Naive thymus-derived CD8-positive, alpha-beta T cell (primary cell): Measurements from ENCODE around the gene SPECC1L. TPM values are rescaled to one million over a fixed set of nuclear protein-coding genes. Genes with fewer than 3 reads are reported as not detected.

Experiments
- ATAC-seq, 2 donors: fragments of 150-1000 bp; cut with Tn5 transposase in 1 of 2; sonication (Bioruptor Pico), chemical (Tn5 transposase) in 1 of 2; 1 replicate in 1 of 2; 2 replicates in 1 of 2; pipeline ENCODE4 v1.10.0; 2021; ENCODE audit warnings: mild to moderate bottlenecking in 2 of 2, moderate library complexity in 2 of 2
- POLR2A ChIA-PET: fragments of 350-600 bp; sonication (Branson Sonifier 250); formaldehyde crosslinking; loops from one replicate; lab custom pipeline; 2021; ENCODE audit warnings: antibody characterized with exemption; lab: Charles Lee
- DNase-seq, 10 donors: peaks; one replicate each; pipeline versions ENCODE4 v3.0.0 to v3.0.0-alpha.2; 2020 to 2022
- H3K27ac Mint-ChIP-seq, 10 donors: one replicate each; pipeline ENCODE4 v1.8.0; 2020 to 2022; ENCODE audit warnings: mild to moderate bottlenecking in 10 of 10, mixed read lengths in 10 of 10, moderate library complexity in 4 of 10, inconsistent platforms in 1 of 10
- H3K27me3 Mint-ChIP-seq, 5 donors: one replicate each; pipeline ENCODE4 v1.8.0; 2021 to 2022; ENCODE audit warnings: mixed read lengths in 5 of 5
- H3K36me3 Mint-ChIP-seq, 3 donors: one replicate each; pipeline ENCODE4 v1.8.0; 2020 to 2022; ENCODE audit warnings: mixed read lengths in 3 of 3, mild to moderate bottlenecking in 2 of 3, inconsistent platforms in 1 of 3
- H3K4me1 Mint-ChIP-seq, 4 donors: one replicate each; pipeline ENCODE4 v1.8.0; 2021 to 2022; ENCODE audit warnings: mixed read lengths in 4 of 4
- H3K4me3 Mint-ChIP-seq, 10 donors: one replicate each; pipeline ENCODE4 v1.8.0; 2020 to 2022; ENCODE audit warnings: mild to moderate bottlenecking in 10 of 10, mixed read lengths in 10 of 10, moderate library complexity in 6 of 10, inconsistent platforms in 1 of 10
- H3K9me3 Mint-ChIP-seq, 9 donors: one replicate each; pipeline ENCODE4 v1.8.0; 2020 to 2022; ENCODE audit warnings: mixed read lengths in 9 of 9, mild to moderate bottlenecking in 3 of 9, inconsistent platforms in 1 of 9, moderate library complexity in 1 of 9
- polyA plus RNA-seq, 3 donors: library from polyadenylated mRNA; unstranded; fragments of 300-500 nt; fragmentation: Illumina TruSeq; gene quantifications; one replicate each; pipeline ENCODE4 v1.2.3, GENCODE V29; 2021
- total RNA-seq, 8 experiments: library from RNA in 2 of 8; stranded (reverse) in 2 of 8; gene quantifications; one replicate each; pipeline ENCODE4 v1.2.3 and lab custom pipeline; 2021 to 2026

The SPECC1L gene
- total and polyA plus RNA-seq, 5 experiments from 2014 or later, result 6.6 to 71.4 (median 16.6) TPM

- Mint-ChIP-seq H3K4me3 (no peak overlapping the region), H3K27me3 (no peaks in the 10 kb centered on the region), H3K27ac (no peak overlapping the region), H3K4me1 (peaks cover 6 to 18% (median 10%) of the 10 kb centered on the region in 4 donors), H3K9me3 (no peaks in the 10 kb centered on the region), H3K36me3 (peaks cover 0 to 36% (median 3%) of the 10 kb centered on the region in 3 donors)
- no peak for DNase-seq
- POLR2A ChIA-PET, result no interaction called here
- ATAC-seq, result no peak
These were observed 119.0 kb downstream of the SPECC1L start for GRCh38 chr22:24389680-24390079.

DNA sequence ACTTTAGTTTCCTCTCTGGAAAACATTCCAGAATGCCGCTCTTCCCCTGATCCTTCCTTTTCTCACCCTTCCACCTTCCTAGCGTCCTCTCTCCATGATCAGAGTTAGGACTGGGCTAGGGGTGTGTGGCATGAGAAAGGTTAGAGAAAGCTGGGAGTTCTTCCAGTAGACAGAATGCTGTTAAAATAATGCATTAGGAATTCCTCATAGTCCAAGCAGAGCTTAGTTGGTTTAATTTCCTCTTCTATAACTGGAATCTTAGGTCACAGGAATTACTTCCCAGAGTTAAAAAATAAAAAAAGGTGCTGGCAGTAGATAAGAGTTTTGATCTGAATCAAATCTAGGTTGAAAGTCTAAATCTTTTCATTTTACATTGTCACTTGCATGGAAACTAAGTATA lies 119.5 kb downstream of the SPECC1L start:
- no peaks in the 10 kb centered on the region for H3K9me3 Mint-ChIP-seq
- no peaks in the 10 kb centered on the region for H3K27me3 Mint-ChIP-seq
- ATAC-seq (no peak), DNase-seq (no peak)
- H3K27ac Mint-ChIP-seq, result peak overlapping the region in 1 of 10 donors; percentile 26
- POLR2A ChIA-PET, result no interaction called here
- no peak overlapping the region for H3K4me3 Mint-ChIP-seq
- H3K4me1 Mint-ChIP-seq, result peaks cover 6 to 18% (median 10%) of the 10 kb centered on the region in 4 donors
- peaks cover 0 to 40% (median 5%) of the 10 kb centered on the region in 3 donors for H3K36me3 Mint-ChIP-seq

GRCh38 chr22:24390576-24390975 lies 119.9 kb downstream of the SPECC1L start:
- Mint-ChIP-seq H3K36me3 (peaks cover 0 to 40% (median 6%) of the 10 kb centered on the region in 3 donors), H3K27me3 (no peaks in the 10 kb centered on the region), H3K4me3 (no peak overlapping the region), H3K27ac (no peak overlapping the region), H3K9me3 (no peaks in the 10 kb centered on the region), H3K4me1 (peaks cover 6 to 18% (median 10%) of the 10 kb centered on the region in 4 donors)
- DNase-seq (no peak), ATAC-seq (no peak)
- POLR2A ChIA-PET, result interaction anchor here (0.7 kb wide), 1 partner anchor 27 kb away, joined by 3 read pairs; no protein-coding TSS in a partner anchor

GRCh38 chr22:24391836-24392217 lies 121.2 kb downstream of the SPECC1L start:
- Mint-ChIP-seq H3K4me3 (no peak overlapping the region), H3K27ac (peak overlapping the region in 2 of 10 donors; percentile 12 to 52), H3K27me3 (no peaks in the 10 kb centered on the region), H3K4me1 (peaks cover 6 to 18% (median 10%) of the 10 kb centered on the region in 4 donors), H3K36me3 (peaks cover 0 to 47% (median 9%) of the 10 kb centered on the region in 3 donors), H3K9me3 (no peaks in the 10 kb centered on the region)
- POLR2A ChIA-PET, result interaction anchor here (0.6 kb wide), 1 partner anchor 166 kb away, joined by 3 read pairs; no protein-coding TSS in a partner anchor
- DNase-seq, result no peak
- ATAC-seq, result no peak

GRCh38 chr22:24392218-24392931 lies 121.7 kb downstream of the SPECC1L start:
- peaks cover 0 to 52% (median 6%) of the 10 kb centered on the region in 3 donors for H3K36me3 Mint-ChIP-seq
- H3K4me3 Mint-ChIP-seq, result no peak overlapping the region
- POLR2A ChIA-PET, result interaction anchor here (0.6 kb wide), 1 partner anchor 165 kb away, joined by 3 read pairs; no protein-coding TSS in a partner anchor
- no peaks in the 10 kb centered on the region for H3K9me3 Mint-ChIP-seq
- ATAC-seq (no peak), DNase-seq (no peak)
- peak overlapping the region in 2 of 10 donors; percentile 12 to 13 for H3K27ac Mint-ChIP-seq
- H3K27me3 Mint-ChIP-seq, result no peaks in the 10 kb centered on the region
- peaks cover 6 to 18% (median 10%) of the 10 kb centered on the region in 4 donors for H3K4me1 Mint-ChIP-seq

DNA sequence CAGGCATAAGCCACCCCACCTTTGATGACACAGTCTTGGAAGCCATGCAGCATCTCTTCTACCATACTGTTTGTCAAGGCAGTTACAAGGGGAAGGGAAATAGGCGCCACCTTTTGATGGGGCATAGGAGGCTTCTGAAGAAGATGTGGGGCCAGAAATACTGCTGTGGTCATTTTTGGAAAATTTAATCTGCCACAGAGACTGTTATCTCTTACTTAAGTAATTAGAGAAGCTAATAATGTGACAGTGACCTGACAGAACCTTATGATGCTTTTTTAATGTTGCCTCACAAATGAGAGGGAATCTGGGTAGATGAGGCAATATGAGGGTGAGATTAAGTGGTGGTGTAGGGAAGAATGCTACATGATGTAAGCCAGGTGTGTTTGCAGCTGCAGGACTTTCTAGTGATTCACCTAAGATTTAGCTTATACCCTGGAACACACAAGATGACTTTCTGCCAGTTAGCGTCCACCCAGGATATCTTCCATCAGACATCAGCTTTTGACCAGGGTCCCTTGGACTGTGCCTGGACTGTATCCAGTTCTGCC lies 122.5 kb downstream of the SPECC1L start:
- Mint-ChIP-seq H3K4me1 (peaks cover 6 to 18% (median 10%) of the 10 kb centered on the region in 4 donors), H3K27me3 (no peaks in the 10 kb centered on the region), H3K36me3 (peaks cover 0 to 58% (median 6%) of the 10 kb centered on the region in 3 donors), H3K27ac (peak overlapping the region in 2 of 10 donors; percentile 9 to 13), H3K4me3 (no peak overlapping the region), H3K9me3 (no peaks in the 10 kb centered on the region)
- ATAC-seq (no peak), DNase-seq (no peak)
- POLR2A ChIA-PET, result interaction anchor here (1.1 kb wide), 1 partner anchor 10 kb away, joined by 3 read pairs; no protein-coding TSS in a partner anchor

DNA sequence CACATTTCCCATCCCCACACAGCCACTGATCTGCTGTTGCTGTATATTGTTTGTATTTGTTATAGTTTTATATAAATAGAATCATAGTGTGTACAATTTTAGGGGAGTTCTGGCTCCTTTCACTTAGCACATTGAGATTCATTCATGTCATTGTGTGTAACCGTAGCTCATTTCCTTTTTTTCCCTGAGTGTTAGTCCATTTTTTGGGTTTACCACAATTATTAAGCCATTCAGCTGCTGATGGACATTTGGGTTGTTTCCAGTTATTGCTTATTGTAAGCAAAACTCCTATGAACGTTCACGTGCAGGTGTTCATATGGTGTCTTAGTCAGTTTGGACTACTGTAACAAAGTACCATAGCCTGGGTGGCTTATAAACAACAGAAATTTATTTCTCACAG lies 123.2 kb downstream of the SPECC1L start:
- Mint-ChIP-seq H3K9me3 (no peaks in the 10 kb centered on the region), H3K4me3 (no peak overlapping the region), H3K4me1 (peaks cover 6 to 18% (median 11%) of the 10 kb centered on the region in 4 donors), H3K36me3 (peaks cover 0 to 62% (median 6%) of the 10 kb centered on the region in 3 donors), H3K27me3 (no peaks in the 10 kb centered on the region), H3K27ac (peak overlapping the region in 2 of 10 donors; percentile 19 to 35)
- ATAC-seq, result no peak
- DNase-seq, result no peak
- POLR2A ChIA-PET, result interaction anchor here (1.1 kb wide), 1 partner anchor 9 kb away, joined by 3 read pairs; no protein-coding TSS in a partner anchor

- ATAC-seq (no peak), DNase-seq (no peak)
- peaks cover 0 to 63% (median 6%) of the 10 kb centered on the region in 3 donors for H3K36me3 Mint-ChIP-seq
- H3K27me3 Mint-ChIP-seq, result no peaks in the 10 kb centered on the region
- POLR2A ChIA-PET, result interaction anchor here (0.6 to 1.1 kb wide), 2 partner anchors 9 to 718 kb away, joined by 3 read pairs; no protein-coding TSS in a partner anchor
- no peak overlapping the region for H3K4me3 Mint-ChIP-seq
- peaks cover 6 to 18% (median 11%) of the 10 kb centered on the region in 4 donors for H3K4me1 Mint-ChIP-seq
- H3K9me3 Mint-ChIP-seq, result no peaks in the 10 kb centered on the region
- H3K27ac Mint-ChIP-seq, result peak overlapping the region in 1 of 10 donors; percentile 19
These were observed 123.6 kb downstream of the SPECC1L start for GRCh38 chr22:24394254-24394653.

GRCh38 chr22:24398409-24398808 lies 127.8 kb downstream of the SPECC1L start:
- Mint-ChIP-seq H3K4me1 (peaks cover 0 to 24% (median 2%) of the 10 kb centered on the region in 4 donors), H3K27ac (peak overlapping the region in 5 of 10 donors; percentile 31 to 68 (median 38)), H3K36me3 (peaks cover 0 to 71% (median 9%) of the 10 kb centered on the region in 3 donors), H3K27me3 (no peaks in the 10 kb centered on the region), H3K9me3 (no peaks in the 10 kb centered on the region), H3K4me3 (no peak overlapping the region)
- ATAC-seq (no peak), DNase-seq (no peak)
- POLR2A ChIA-PET, result interaction anchor here (0.5 kb wide), 1 partner anchor 59 kb away, joined by 4 read pairs; no protein-coding TSS in a partner anchor

DNA sequence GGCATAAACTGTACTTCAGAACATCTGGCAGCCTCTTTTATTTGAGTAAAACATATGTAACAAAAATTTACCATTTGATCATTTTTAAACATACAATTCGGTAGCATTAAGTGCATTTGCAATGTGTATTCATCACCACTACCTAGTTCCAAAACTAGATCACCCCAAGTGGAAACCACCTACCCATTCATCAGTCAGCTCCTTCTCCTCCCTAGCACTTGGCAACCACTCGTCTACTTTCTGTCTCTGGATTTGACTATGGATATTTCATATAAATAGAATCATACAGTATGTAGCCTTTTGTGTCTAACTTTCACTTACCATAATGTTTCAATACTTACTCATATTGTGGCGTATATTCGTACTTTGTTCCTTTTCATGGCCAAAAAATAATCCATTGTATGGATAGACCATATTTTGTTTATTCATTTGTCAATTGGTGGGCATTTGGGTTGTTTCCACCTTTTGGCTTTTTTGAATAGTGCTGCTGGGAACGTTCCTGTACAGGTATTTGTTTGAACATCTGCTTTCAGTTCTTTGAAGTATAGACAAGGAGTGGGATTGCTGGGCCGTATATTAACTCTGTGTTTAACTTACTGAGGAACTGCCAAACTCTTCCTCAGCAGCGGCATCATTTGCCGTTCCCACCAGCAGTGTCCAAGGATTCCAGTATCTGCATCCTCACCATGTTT lies 129.5 kb downstream of the SPECC1L start:
- Mint-ChIP-seq H3K27me3 (no peaks in the 10 kb centered on the region), H3K27ac (peak overlapping the region in 2 of 10 donors; percentile 60 to 71), H3K36me3 (peaks cover 0 to 81% (median 10%) of the 10 kb centered on the region in 3 donors)

DNA sequence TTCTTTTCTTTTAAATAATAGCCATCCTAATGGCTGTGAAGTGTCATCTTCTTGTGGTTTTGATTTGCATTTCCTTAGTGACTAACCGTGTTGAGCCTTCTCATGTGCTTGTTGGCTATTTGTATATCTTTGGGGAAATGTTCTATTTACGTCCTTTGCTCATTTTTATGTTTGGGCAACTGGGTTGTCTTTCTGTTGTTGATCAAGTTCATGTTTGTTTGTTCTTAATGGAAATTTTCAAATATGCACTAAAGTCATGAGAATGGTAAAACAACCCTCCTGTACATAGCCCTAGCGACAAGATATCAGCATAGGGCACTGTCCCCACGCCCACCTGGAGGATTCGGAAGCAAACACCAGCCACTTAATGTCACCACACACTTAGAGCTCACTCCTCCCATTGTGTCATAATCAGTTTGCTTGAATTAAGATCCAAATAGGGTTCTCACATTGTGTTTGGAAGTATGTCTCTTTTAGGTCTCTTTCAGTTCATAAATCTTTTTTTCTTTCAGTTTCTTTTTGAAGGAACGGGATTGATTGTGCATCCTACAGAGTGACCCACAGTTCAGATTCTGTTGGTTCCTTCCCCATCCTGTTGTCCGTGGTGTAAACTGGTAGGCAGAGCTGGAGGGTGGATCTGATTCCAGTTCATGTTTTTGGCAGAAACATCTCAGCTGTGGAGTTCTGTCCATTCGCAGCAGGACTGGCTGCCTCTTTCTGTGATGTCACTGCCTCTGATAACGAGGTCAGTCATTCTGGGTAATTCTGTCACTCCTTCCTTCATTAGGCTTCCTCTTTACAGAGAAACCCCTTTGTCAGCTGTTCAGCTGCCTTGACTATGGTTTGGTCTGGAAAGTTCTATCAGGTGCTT lies 130.3 kb downstream of the SPECC1L start:
- Mint-ChIP-seq H3K27me3 (no peaks in the 10 kb centered on the region), H3K4me1 (peaks cover 6 to 28% (median 14%) of the 10 kb centered on the region in 4 donors), H3K36me3 (peaks cover 0 to 76% (median 8%) of the 10 kb centered on the region in 3 donors), H3K4me3 (peak overlapping the region in 3 of 10 donors; percentile 23 to 65 (median 37)), H3K27ac (peak overlapping the region in 5 of 10 donors; percentile 1 to 71 (median 35)), H3K9me3 (no peaks in the 10 kb centered on the region)
- DNase-seq, result no peak
- ATAC-seq, result no peak
- POLR2A ChIA-PET, result no interaction called here

More for the DNA sequence above, 129.5 kb downstream of the SPECC1L start:
- peaks cover 5 to 24% (median 10%) of the 10 kb centered on the region in 4 donors for H3K4me1 Mint-ChIP-seq
- H3K4me3 Mint-ChIP-seq, result peak overlapping the region in 1 of 10 donors; percentile 65
- POLR2A ChIA-PET, result no interaction called here
- no peaks in the 10 kb centered on the region for H3K9me3 Mint-ChIP-seq
- no peak for ATAC-seq
- no peak for DNase-seq
